Adrenal gland (tissue), 12 donors: Measurements from ENCODE around the gene MOSPD3. TPM values are rescaled to one million over a fixed set of nuclear protein-coding genes. Genes with fewer than 3 reads are reported as not detected.

Experiments
- DNase-seq, 7 donors: peaks; one replicate each; pipeline ENCODE4 v3.0.0-alpha.2; 2019 to 2020
- H3K27ac ChIP-seq, 5 donors: fragments of 200-600 bp; sonication (generic) in 4 of 5; 1 replicate in 3 of 5; 2 replicates in 2 of 5; pipeline versions ENCODE4 v1.5.1 to v1.8.0; 2016 to 2020; ENCODE audit warnings: mild to moderate bottlenecking in 1 of 5
- H3K27me3 ChIP-seq: fragments of 200-600 bp; 2 replicates; pipeline ENCODE4 v1.8.0; 2021
- H3K36me3 ChIP-seq, 2 donors: fragments of 200-600 bp; replicated peaks in 1 of 2; 1 replicate in 1 of 2; 2 replicates in 1 of 2; pipeline versions ENCODE4 v1.5.1 to v1.8.0; 2018 to 2022
- H3K4me1 ChIP-seq, 2 donors: fragments of 200-600 bp; replicated peaks in 1 of 2; 1 replicate in 1 of 2; 2 replicates in 1 of 2; pipeline versions ENCODE4 v1.5.1 to v1.8.0; 2018 to 2021
- H3K4me3 ChIP-seq, 4 donors: fragments of 200-600 bp; sonication (generic) in 3 of 4; one replicate each; pipeline ENCODE4 v1.5.1; 2016 to 2018
- H3K9me3 ChIP-seq, 3 donors: fragments of 200-600 bp; sonication (generic) in 1 of 3; replicated peaks in 1 of 3; 1 replicate in 2 of 3; 2 replicates in 1 of 3; pipeline versions ENCODE4 v1.5.1 to v1.8.0; 2016 to 2021
- CTCF ChIP-seq, 6 experiments: fragments of 450-650 bp in 4 of 6; fragments of 200-600 bp in 2 of 6; sonication (generic) in 1 of 6; IDR thresholded peaks; 1 replicate in 5 of 6; 2 replicates in 1 of 6; pipeline versions ENCODE4 v1.5.1 to v1.8.0; 2016 to 2021; ENCODE audit warnings: antibody characterized with exemption in 6 of 6, mild to moderate bottlenecking in 2 of 6, moderate library complexity in 1 of 6
- POLR2A ChIP-seq, 2 donors: fragments of 450-650 bp; IDR thresholded peaks; one replicate each; pipeline ENCODE4 v1.6.1; 2017; ENCODE audit warnings: antibody characterized with exemption in 2 of 2, mild to moderate bottlenecking in 2 of 2, moderate library complexity in 1 of 2
- WGBS, 4 donors: extraction: QIAGEN DNeasy Blood & Tissue Kit in 2 of 4; methylation state at CpG; one replicate each; pipeline versions ENCODE4 v1.1.5 to v1.1.7; 2013 to 2017; 5-methylcytosine and 5-hydroxymethylcytosine counted together
- intact Hi-C, 2 donors: fragments of 100-400 bp; cut with DNase I; formaldehyde crosslinking; loops; one replicate each; pipeline versions ENCODE4 v1.14.1 to v1.15.0; 2022 to 2023
- polyA plus RNA-seq, 3 donors: library from polyadenylated mRNA; stranded (reverse); fragments of 200-250 nt in 2 of 3; fragments of 350-450 nt in 1 of 3; fragmentation: Illumina TruSeq in 1 of 3; extraction: RNeasy Lipid Tissue Mini Kit (QIAGEN cat#74804) in 1 of 3; gene quantifications; one replicate each; pipeline ENCODE4 v1.2.3, GENCODE V29; 2013 to 2014
- total RNA-seq, 9 donors: library from RNA; depleted of rRNA in 4 of 9; stranded (reverse); fragments of >200 nt in 4 of 9; fragments of 120-200 nt in 1 of 9; fragmentation: NEBNext Ultra II Directional in 1 of 9; extraction: Animal tissue kit (Norgen Biotek cat#: 25700) in 1 of 9; gene quantifications; one replicate each; pipeline versions ENCODE4 v1.1.0 to v1.2.4, GENCODE V29; 2013 to 2023
- donor health status: healthy with polysubstance abuse.
- donor health status: Bipolar disorder and iron deficiency.
- donor health status: DM: yes; HTN: yes; CAD: no.
- donor health status: DM: no; HTN: no; CAD: no.
- donor health status: DM: no; HTN: no; CAD: no.
- donor health status: DM: yes; HTN: yes; CAD: no.

The MOSPD3 gene
- total and polyA plus RNA-seq, 12 donors, result 14.0 to 54.5 (median 34.7) TPM

- Histone ChIP-seq H3K27ac (no peak overlapping the region), H3K36me3 (peaks cover 0 to 80% of the 10 kb centered on the region in 2 donors), H3K9me3 (no peaks in the 10 kb centered on the region), H3K27me3 (no peaks in the 10 kb centered on the region), H3K4me1 (peaks cover 0 to under 1% of the 10 kb centered on the region in 2 donors), H3K4me3 (no peak overlapping the region)
- DNase-seq, result no peak
- intact Hi-C loops, result no loop called here
- WGBS, 4 donors, result 85 to 97% (median 92%) methylated on average over 3 to 24 of the region's 24 CpGs
- no peak for TF ChIP-seq CTCF (IDR thresholded peaks at IDR 0.05)
- no peak for TF ChIP-seq POLR2A (IDR thresholded peaks at IDR 0.05)
Measured at GRCh38 chr7:100577103-100577502, 35.2 kb upstream of the MOSPD3 start.

- Histone ChIP-seq H3K27ac (no peak overlapping the region), H3K36me3 (peaks cover 0 to 82% of the 10 kb centered on the region in 2 donors), H3K27me3 (no peaks in the 10 kb centered on the region), H3K9me3 (no peaks in the 10 kb centered on the region), H3K4me1 (peaks cover 2 to 4% of the 10 kb centered on the region in 2 donors), H3K4me3 (no peak overlapping the region)
- TF ChIP-seq POLR2A (IDR thresholded peaks at IDR 0.05) (no peak), CTCF (IDR thresholded peaks at IDR 0.05) (no peak)
- DNase-seq, result peak in 1 of 7 donors; percentile 50
- intact Hi-C loops, result no loop called here
- WGBS, 4 donors, result 81 to 96% (median 90%) methylated on average over 3 to 14 of the region's 14 CpGs
Measured at GRCh38 chr7:100577507-100577906, 34.8 kb upstream of the MOSPD3 start.

GRCh38 chr7:100578246-100579183, 33.8 kb upstream of the MOSPD3 start:
- intact Hi-C loops, result no loop called here
- H3K36me3 ChIP-seq, result peaks cover 0 to 82% of the 10 kb centered on the region in 2 donors
- H3K27ac ChIP-seq, result no peak overlapping the region

More at GRCh38 chr7:100578246-100579183, 33.8 kb upstream of the MOSPD3 start:
- DNase-seq, result no peak
- no peaks in the 10 kb centered on the region for H3K9me3 ChIP-seq
- H3K4me3 ChIP-seq, result no peak overlapping the region
- TF ChIP-seq CTCF (IDR thresholded peaks at IDR 0.05) (no peak), POLR2A (IDR thresholded peaks at IDR 0.05) (no peak)
- no peaks in the 10 kb centered on the region for H3K27me3 ChIP-seq
- H3K4me1 ChIP-seq, result peaks cover 12 to 14% of the 10 kb centered on the region in 2 donors
- WGBS, 4 donors, result 89 to 94% (median 92%) methylated on average over 21 to 28 of the region's 28 CpGs
